Measurements from ENCODE around the gene SLC6A15. TPM values are rescaled to one million over a fixed set of nuclear protein-coding genes. Genes with fewer than 3 reads are reported as not detected.

The SLC6A15 gene
- total and polyA plus RNA-seq, 5 donors from 2014 or later, result not detected

DNA sequence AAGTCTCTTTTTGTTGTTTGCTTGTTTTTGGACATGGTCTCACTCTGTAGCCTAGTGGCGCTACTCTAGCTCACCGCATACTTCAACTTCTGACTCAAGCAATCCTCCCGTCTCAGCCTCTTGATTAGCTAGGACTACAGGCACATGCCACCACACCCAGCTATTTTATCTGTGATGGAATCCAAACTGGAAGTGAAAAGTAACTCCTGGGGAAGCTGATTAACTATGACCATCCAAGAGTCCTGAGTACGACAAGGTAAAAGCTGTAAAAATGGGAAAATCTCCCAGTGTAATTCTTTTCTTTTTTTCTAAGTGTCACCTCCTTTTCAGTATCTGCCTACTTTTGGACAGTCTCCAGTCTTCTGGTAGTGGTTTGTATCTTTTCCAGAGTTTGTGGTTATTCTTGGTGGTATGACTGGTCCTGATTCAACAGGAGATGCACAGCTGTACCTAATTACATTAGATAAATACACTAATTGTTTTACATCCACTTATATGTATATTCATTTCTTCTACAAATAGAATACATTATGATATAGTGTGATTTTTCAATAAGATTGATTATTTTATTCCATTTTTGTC lies 97.8 kb downstream of the SLC6A15 start:
- no peaks in the 10 kb centered on the region for H3K36me3 ChIP-seq (ENCODE audit: control insufficient read depth, insufficient read depth, low read length)
- Mint-ChIP-seq H3K4me3 (no peak overlapping the region), H3K9me3 (peaks cover 0 to 6% (median 2%) of the 10 kb centered on the region in 7 donors), H3K27me3 (no peaks in the 10 kb centered on the region), H3K27ac (no peak overlapping the region), H3K36me3 (no peaks in the 10 kb centered on the region), H3K4me1 (no peaks in the 10 kb centered on the region)
- no peak for DNase-seq
- no peaks in the 10 kb centered on the region for H3K27me3 ChIP-seq (ENCODE audit: control insufficient read depth, insufficient read depth, low read length)
- H3K9me3 ChIP-seq (ENCODE audit: control insufficient read depth in 2 of 2, low read length in 2 of 2), result no peaks in the 10 kb centered on the region
- no peak overlapping the region for H3K4me3 ChIP-seq (ENCODE audit: low read depth, low read length)
- H3K4me1 ChIP-seq (ENCODE audit: control insufficient read depth, insufficient read depth, low read length, poor library complexity, severe bottlenecking), result no peaks in the 10 kb centered on the region
- no peak for ATAC-seq (ENCODE audit: low read depth in 2 of 2)
- no peak overlapping the region for H3K27ac ChIP-seq (ENCODE audit: insufficient read depth, low read length, poor library complexity, severe bottlenecking)

DNA sequence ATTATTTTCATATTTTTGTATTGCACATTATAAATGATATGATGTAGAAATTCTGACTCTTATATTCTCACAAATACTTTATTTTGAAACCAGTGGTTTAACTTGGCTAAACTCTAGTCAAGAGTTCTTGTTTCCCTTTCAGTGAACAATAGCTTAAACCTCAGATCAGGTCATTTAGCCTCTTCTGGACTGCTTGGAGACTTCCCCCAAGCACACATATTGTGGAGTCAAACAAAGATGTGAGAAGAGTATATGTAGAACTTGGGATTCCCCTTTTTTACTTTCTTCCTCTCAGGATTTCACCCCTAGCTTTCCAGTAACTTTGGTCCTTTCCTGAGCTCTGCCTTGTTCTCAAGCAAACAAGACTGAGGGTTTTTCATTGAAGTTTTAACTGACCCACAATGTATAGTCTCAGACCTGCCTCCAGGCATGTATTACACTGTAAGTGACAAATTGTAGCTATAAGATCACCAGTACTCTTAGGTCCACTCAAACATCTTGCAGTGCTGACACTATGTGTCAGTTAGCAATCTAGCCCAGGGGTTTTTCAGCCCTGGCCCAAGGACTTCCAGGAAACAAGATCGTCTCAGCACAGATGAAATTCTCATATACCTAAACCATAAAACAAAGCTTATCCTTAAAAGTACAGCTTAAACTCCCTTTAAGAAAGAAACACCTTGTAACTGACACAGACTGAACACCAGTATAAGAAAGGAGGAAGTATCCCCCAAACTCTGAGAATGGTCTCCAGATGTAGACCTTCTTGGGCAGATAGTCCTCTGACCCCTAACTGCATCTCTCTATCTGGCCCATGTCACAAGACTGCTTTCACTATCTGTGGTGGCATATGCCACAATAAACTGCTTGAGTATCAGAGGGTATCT lies 98.6 kb downstream of the SLC6A15 start:
- Histone ChIP-seq H3K4me3 (ENCODE audit: low read depth, low read length) (no peak overlapping the region), H3K27ac (ENCODE audit: insufficient read depth, low read length, poor library complexity, severe bottlenecking) (no peak overlapping the region), H3K9me3 (ENCODE audit: control insufficient read depth in 2 of 2, low read length in 2 of 2) (no peaks in the 10 kb centered on the region), H3K36me3 (ENCODE audit: control insufficient read depth, insufficient read depth, low read length) (no peaks in the 10 kb centered on the region), H3K27me3 (ENCODE audit: control insufficient read depth, insufficient read depth, low read length) (no peaks in the 10 kb centered on the region), H3K4me1 (ENCODE audit: control insufficient read depth, insufficient read depth, low read length, poor library complexity, severe bottlenecking) (no peaks in the 10 kb centered on the region)
- DNase-seq (no peak), ATAC-seq (ENCODE audit: low read depth in 2 of 2) (no peak)
- Mint-ChIP-seq H3K27me3 (no peaks in the 10 kb centered on the region), H3K4me3 (no peak overlapping the region), H3K27ac (no peak overlapping the region), H3K36me3 (no peaks in the 10 kb centered on the region), H3K4me1 (no peaks in the 10 kb centered on the region), H3K9me3 (peaks cover 0 to 6% (median under 1%) of the 10 kb centered on the region in 7 donors)

DNA sequence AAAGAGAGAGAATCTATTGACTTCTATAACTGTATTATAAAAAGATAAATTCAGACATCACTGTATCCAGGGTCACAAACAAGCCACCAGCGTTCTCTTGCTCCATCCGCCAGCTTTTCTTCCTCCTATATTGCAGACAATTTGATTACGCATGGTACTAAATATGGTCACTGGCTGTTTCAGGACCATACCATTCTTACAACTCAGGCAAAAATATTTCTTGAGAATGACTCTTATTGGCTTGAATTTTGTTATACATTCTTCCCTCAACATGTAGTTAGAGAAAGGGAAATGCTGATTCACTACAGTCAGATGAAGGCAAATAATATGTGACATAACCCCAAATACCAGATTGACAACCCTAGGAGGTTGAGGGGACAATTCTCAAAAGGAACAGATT lies 101.3 kb downstream of the SLC6A15 start:
- DNase-seq, result no peak
- no peaks in the 10 kb centered on the region for H3K27me3 ChIP-seq (ENCODE audit: control insufficient read depth, insufficient read depth, low read length)
- ATAC-seq (ENCODE audit: low read depth in 2 of 2), result no peak
- H3K36me3 ChIP-seq (ENCODE audit: control insufficient read depth, insufficient read depth, low read length), result no peaks in the 10 kb centered on the region
- Mint-ChIP-seq H3K27ac (no peak overlapping the region), H3K36me3 (no peaks in the 10 kb centered on the region), H3K27me3 (no peaks in the 10 kb centered on the region), H3K4me3 (no peak overlapping the region), H3K9me3 (peaks cover 0 to 11% (median 0%) of the 10 kb centered on the region in 7 donors), H3K4me1 (no peaks in the 10 kb centered on the region)
- no peaks in the 10 kb centered on the region for H3K9me3 ChIP-seq (ENCODE audit: control insufficient read depth in 2 of 2, low read length in 2 of 2)
- H3K27ac ChIP-seq (ENCODE audit: insufficient read depth, low read length, poor library complexity, severe bottlenecking), result no peak overlapping the region
- H3K4me3 ChIP-seq (ENCODE audit: low read depth, low read length), result no peak overlapping the region
- H3K4me1 ChIP-seq (ENCODE audit: control insufficient read depth, insufficient read depth, low read length, poor library complexity, severe bottlenecking), result no peaks in the 10 kb centered on the region

DNA sequence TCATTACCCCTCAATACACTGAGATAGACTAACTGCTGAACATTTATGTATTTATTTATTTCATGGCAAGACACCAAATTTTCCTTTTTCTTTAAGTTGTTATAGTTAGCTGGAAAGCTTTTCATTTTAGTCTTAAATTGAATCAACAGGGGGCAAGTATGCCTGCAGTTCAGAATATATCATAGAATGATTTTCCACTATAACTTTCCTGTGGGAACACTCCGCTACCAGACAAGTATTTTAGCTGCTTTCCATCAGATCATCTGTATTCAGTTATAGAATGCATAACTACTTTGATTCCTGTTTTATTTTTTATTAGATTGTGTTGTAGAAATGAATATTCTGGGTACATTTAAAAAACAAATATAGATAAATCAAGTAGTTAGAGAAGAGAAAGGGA lies 102.0 kb downstream of the SLC6A15 start:
- Histone ChIP-seq H3K4me1 (ENCODE audit: control insufficient read depth, insufficient read depth, low read length, poor library complexity, severe bottlenecking) (no peaks in the 10 kb centered on the region), H3K9me3 (ENCODE audit: control insufficient read depth in 2 of 2, low read length in 2 of 2) (no peaks in the 10 kb centered on the region), H3K27ac (ENCODE audit: insufficient read depth, low read length, poor library complexity, severe bottlenecking) (no peak overlapping the region), H3K4me3 (ENCODE audit: low read depth, low read length) (no peak overlapping the region), H3K27me3 (ENCODE audit: control insufficient read depth, insufficient read depth, low read length) (no peaks in the 10 kb centered on the region), H3K36me3 (ENCODE audit: control insufficient read depth, insufficient read depth, low read length) (no peaks in the 10 kb centered on the region)
- DNase-seq (no peak), ATAC-seq (ENCODE audit: low read depth in 2 of 2) (no peak)
- Mint-ChIP-seq H3K4me3 (no peak overlapping the region), H3K4me1 (no peaks in the 10 kb centered on the region), H3K9me3 (peaks cover 0 to 11% (median 0%) of the 10 kb centered on the region in 7 donors), H3K36me3 (no peaks in the 10 kb centered on the region), H3K27ac (no peak overlapping the region), H3K27me3 (no peaks in the 10 kb centered on the region)

Other genes starting within 250 kb of the SLC6A15 start
- gene TSPAN19, start 123.5 kb upstream of the SLC6A15 start, total RNA-seq, result not detected
- not detected for gene TSPAN19, start 123.5 kb upstream of the SLC6A15 start, polyA plus RNA-seq
- not detected for gene LRRIQ1, start 123.6 kb upstream of the SLC6A15 start, total RNA-seq
- gene LRRIQ1, start 123.6 kb upstream of the SLC6A15 start, polyA plus RNA-seq, result not detected

All from CD4-positive, CD25-positive, alpha-beta regulatory T cell (primary cell).